ENCODE data around the gene NOXA1. TPM values are rescaled to one million over a fixed set of nuclear protein-coding genes. Genes with fewer than 3 reads are reported as not detected.

The NOXA1 gene
- polyA plus RNA-seq, 3 donors = 1.3 to 9.4 (median 1.6) TPM

DNA sequence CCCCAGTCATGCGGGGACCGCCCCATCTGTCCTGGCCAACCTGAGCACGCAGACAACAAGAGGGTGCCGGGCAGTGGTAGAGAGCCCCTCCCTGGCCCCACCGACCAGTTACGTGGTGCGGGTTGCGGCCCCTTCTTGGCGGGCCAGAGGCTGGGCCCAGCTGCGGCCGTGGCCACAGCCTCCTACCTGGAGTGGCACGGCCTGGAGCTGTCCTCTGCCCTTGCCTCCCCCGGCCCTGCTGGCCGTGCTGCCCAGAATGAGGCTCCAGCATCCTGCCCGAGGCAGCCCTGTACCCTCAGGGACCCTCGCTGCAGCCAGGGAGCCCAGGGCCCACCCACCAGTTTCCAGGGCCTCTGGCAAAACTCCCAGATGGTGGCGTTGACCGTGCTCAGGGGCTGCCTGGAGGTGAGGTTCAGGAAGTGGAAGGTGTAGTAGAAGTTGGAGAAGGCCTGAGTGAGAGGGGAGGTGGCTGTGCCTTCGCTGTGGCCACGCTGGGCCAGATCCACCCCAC lies 12.2 kb downstream of the NOXA1 start:
- no peak for DNase-seq
- Histone ChIP-seq H3K36me3 (replicated peaks in 1 of 2; ENCODE audit: control insufficient read depth in 1 of 2, insufficient read depth in 2 of 2, low read length in 2 of 2) (no peaks in the 10 kb centered on the region), H3K4me1 (ENCODE audit: control insufficient read depth in 1 of 2, insufficient read depth in 2 of 2, low read length in 2 of 2) (no peaks in the 10 kb centered on the region), H2AFZ (ENCODE audit: insufficient read depth, low read depth, low read length, poor library complexity, severe bottlenecking) (no peak overlapping the region), H3K9ac (ENCODE audit: insufficient read depth, low read length, poor library complexity, severe bottlenecking) (no peak overlapping the region), H4K20me1 (ENCODE audit: insufficient read depth, low read length) (no peaks in the 10 kb centered on the region), H3K79me2 (ENCODE audit: insufficient read depth, low read length) (no peaks in the 10 kb centered on the region), H3K9me3 (replicated peaks in 1 of 2; ENCODE audit: control insufficient read depth in 1 of 2, insufficient read depth in 1 of 2, low read length in 2 of 2) (no peaks in the 10 kb centered on the region), H3K4me3 (replicated peaks in 1 of 3; ENCODE audit: low read depth in 2 of 3, low read length in 3 of 3) (no peak overlapping the region), H3K27ac (ENCODE audit: low read depth in 1 of 2, low read length in 2 of 2) (no peak overlapping the region), H3K4me2 (replicated peaks; ENCODE audit: extremely low read depth, low read length, poor library complexity, severe bottlenecking) (no peak overlapping the region), H3K27me3 (ENCODE audit: control insufficient read depth in 2 of 2, insufficient read depth in 2 of 2, low read length in 2 of 2) (no peaks in the 10 kb centered on the region)
- no peak overlapping the region for H3K27ac Mint-ChIP-seq
- H3K36me3 Mint-ChIP-seq = no peaks in the 10 kb centered on the region
- intact Hi-C loops (cut with micrococcal nuclease) = no loop called here
- peaks cover 0 to 16% (median 5%) of the 10 kb centered on the region in 3 donors for H3K27me3 Mint-ChIP-seq (ENCODE audit: low read depth in 3 of 3)
- no peaks in the 10 kb centered on the region for H3K4me1 Mint-ChIP-seq
- H3K9me3 Mint-ChIP-seq = no peaks in the 10 kb centered on the region
- 88% methylated on average over 18 of the region's 20 CpGs for WGBS (ENCODE audit: insufficient coverage)
- TF ChIP-seq, protein P1, sequence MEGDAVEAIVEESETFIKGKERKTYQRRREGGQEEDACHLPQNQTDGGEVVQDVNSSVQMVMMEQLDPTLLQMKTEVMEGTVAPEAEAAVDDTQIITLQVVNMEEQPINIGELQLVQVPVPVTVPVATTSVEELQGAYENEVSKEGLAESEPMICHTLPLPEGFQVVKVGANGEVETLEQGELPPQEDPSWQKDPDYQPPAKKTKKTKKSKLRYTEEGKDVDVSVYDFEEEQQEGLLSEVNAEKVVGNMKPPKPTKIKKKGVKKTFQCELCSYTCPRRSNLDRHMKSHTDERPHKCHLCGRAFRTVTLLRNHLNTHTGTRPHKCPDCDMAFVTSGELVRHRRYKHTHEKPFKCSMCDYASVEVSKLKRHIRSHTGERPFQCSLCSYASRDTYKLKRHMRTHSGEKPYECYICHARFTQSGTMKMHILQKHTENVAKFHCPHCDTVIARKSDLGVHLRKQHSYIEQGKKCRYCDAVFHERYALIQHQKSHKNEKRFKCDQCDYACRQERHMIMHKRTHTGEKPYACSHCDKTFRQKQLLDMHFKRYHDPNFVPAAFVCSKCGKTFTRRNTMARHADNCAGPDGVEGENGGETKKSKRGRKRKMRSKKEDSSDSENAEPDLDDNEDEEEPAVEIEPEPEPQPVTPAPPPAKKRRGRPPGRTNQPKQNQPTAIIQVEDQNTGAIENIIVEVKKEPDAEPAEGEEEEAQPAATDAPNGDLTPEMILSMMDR (IDR thresholded peaks at IDR 0.05) = no peak
- H3K4me3 Mint-ChIP-seq = no peak overlapping the region

DNA sequence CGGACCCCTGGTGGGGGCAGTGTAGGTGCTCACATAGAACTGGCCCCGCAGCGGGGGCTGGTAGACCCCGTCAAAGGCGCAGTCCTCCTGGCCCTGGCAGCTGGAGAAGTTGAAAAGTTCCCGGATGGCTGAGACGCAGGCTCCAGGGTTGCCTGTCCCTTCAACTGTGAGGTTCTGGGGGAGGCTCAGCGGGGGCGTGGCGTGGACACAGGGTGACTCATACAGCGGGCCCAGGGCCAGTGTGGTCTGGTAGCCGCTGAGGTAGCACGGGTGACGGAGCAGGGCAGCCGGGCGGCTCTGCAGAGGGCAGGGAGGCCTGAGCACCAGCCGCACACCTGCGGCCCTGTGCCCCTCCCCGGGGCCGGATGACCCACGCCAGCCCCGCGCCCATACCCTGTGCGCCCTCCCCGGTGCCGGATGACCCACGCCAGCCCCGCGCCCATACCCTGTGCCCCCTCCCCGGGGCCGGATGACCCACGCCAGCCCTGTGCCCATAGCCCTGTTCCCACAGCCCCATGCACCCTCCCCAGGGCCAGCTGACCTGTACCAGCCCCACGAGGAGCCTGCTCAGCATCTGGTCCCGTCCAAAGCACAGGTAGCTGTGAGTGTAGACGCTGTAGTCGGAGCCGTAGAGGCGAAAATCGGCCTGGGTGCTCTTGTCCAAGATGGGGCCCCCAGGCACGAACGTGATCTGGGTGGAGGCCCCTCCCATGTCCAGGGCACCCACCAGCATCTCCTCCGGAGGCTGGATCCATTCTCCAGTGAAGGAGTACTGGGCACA lies 13.0 kb downstream of the NOXA1 start:
- no peaks in the 10 kb centered on the region for H3K36me3 Mint-ChIP-seq
- no peaks in the 10 kb centered on the region for H3K9me3 Mint-ChIP-seq
- H3K27me3 Mint-ChIP-seq (ENCODE audit: low read depth in 3 of 3) = peaks cover 0 to 16% (median 5%) of the 10 kb centered on the region in 3 donors
- no peak overlapping the region for H3K4me3 Mint-ChIP-seq
- Histone ChIP-seq H3K9ac (ENCODE audit: insufficient read depth, low read length, poor library complexity, severe bottlenecking) (no peak overlapping the region), H3K9me3 (replicated peaks in 1 of 2; ENCODE audit: control insufficient read depth in 1 of 2, insufficient read depth in 1 of 2, low read length in 2 of 2) (no peaks in the 10 kb centered on the region), H3K4me1 (ENCODE audit: control insufficient read depth in 1 of 2, insufficient read depth in 2 of 2, low read length in 2 of 2) (peaks cover under 1 to 2% of the 10 kb centered on the region in 2 donors), H2AFZ (ENCODE audit: insufficient read depth, low read depth, low read length, poor library complexity, severe bottlenecking) (no peak overlapping the region), H3K4me2 (replicated peaks; ENCODE audit: extremely low read depth, low read length, poor library complexity, severe bottlenecking) (no peak overlapping the region), H3K27ac (ENCODE audit: low read depth in 1 of 2, low read length in 2 of 2) (no peak overlapping the region), H3K27me3 (ENCODE audit: control insufficient read depth in 2 of 2, insufficient read depth in 2 of 2, low read length in 2 of 2) (no peaks in the 10 kb centered on the region), H3K36me3 (replicated peaks in 1 of 2; ENCODE audit: control insufficient read depth in 1 of 2, insufficient read depth in 2 of 2, low read length in 2 of 2) (no peaks in the 10 kb centered on the region), H3K79me2 (ENCODE audit: insufficient read depth, low read length) (no peaks in the 10 kb centered on the region), H4K20me1 (ENCODE audit: insufficient read depth, low read length) (no peaks in the 10 kb centered on the region), H3K4me3 (replicated peaks in 1 of 3; ENCODE audit: low read depth in 2 of 3, low read length in 3 of 3) (no peak overlapping the region)
- no peak for DNase-seq
- 83% methylated on average over 40 of the region's 42 CpGs for WGBS (ENCODE audit: insufficient coverage)
- intact Hi-C loops (cut with micrococcal nuclease) = no loop called here
- TF ChIP-seq, protein P1 (IDR thresholded peaks at IDR 0.05) = no peak
- no peaks in the 10 kb centered on the region for H3K4me1 Mint-ChIP-seq
- peak overlapping the region in 1 of 7 donors; percentile 49 for H3K27ac Mint-ChIP-seq
